HG03039 (cell line): ENCODE data around the gene TACO1.

ENCODE experiments used
- ATAC-seq: cut with Tn5 transposase; IDR thresholded peaks from one replicate; pipeline ENCODE4 v1.9.1; 2021; ENCODE audit warnings: mild to moderate bottlenecking, moderate library complexity; ENCODE audit not compliant: unreplicated experiment

Gene TACO1

GRCh38 chr17:63635787-63636186 is 35.1 kb downstream of the TACO1 start:
- no peak for ATAC-seq

GRCh38 chr17:63639125-63639524 is 38.4 kb downstream of the TACO1 start:
- no peak for ATAC-seq

GRCh38 chr17:63640038-63640437 is 39.3 kb downstream of the TACO1 start:
- no peak for ATAC-seq

GRCh38 chr17:63641692-63642448 is 41.2 kb downstream of the TACO1 start:
- no peak for ATAC-seq

- ATAC-seq: no peak
Measured at GRCh38 chr17:63644846-63645245, 44.2 kb downstream of the TACO1 start.

GRCh38 chr17:63645775-63646487 is 45.2 kb downstream of the TACO1 start:
- ATAC-seq: peak; percentile 58

- peak; percentile 66 for ATAC-seq
Measured at GRCh38 chr17:63646488-63646806, 45.8 kb downstream of the TACO1 start.

GRCh38 chr17:63647065-63647725 is 46.5 kb downstream of the TACO1 start:
- no peak for ATAC-seq

- no peak for ATAC-seq
Measured at GRCh38 chr17:63647936-63648335, 47.2 kb downstream of the TACO1 start.

- no peak for ATAC-seq
Measured at GRCh38 chr17:63649813-63650212, 49.1 kb downstream of the TACO1 start.

- ATAC-seq: no peak
Measured at GRCh38 chr17:63652106-63652505, 51.4 kb downstream of the TACO1 start.

- no peak for ATAC-seq
Measured at GRCh38 chr17:63653050-63653449, 52.4 kb downstream of the TACO1 start.

- no peak for ATAC-seq
Measured at GRCh38 chr17:63657786-63658185, 57.1 kb downstream of the TACO1 start.
